IMR-90 (cell line): ENCODE data around the gene EBI3.

Experiments used
- CEBPB ChIP-seq: IDR thresholded peaks from 2 replicates; pipeline ENCODE4 v1.6.1; 2012; ENCODE audit warnings: low read depth, low read length, improper control_type of control experiment
- MAZ ChIP-seq: IDR thresholded peaks from 2 replicates; pipeline ENCODE4 v1.6.1; 2012; ENCODE audit warnings: low read depth, mild to moderate bottlenecking, low read length, improper control_type of control experiment, moderate library complexity, borderline replicate concordance
- POLR2A ChIP-seq: IDR thresholded peaks from 2 replicates; pipeline ENCODE4 v1.6.1; 2012; ENCODE audit warnings: mild to moderate bottlenecking, low read depth, low read length
- TF ChIP-seq, protein P1 (sequence below): conservative IDR thresholded peaks from 2 replicates; pipeline ENCODE4 v1.5.1; 2012; ENCODE audit warnings: mild to moderate bottlenecking, low read depth, low read length, improper control_type of control experiment

DNA sequence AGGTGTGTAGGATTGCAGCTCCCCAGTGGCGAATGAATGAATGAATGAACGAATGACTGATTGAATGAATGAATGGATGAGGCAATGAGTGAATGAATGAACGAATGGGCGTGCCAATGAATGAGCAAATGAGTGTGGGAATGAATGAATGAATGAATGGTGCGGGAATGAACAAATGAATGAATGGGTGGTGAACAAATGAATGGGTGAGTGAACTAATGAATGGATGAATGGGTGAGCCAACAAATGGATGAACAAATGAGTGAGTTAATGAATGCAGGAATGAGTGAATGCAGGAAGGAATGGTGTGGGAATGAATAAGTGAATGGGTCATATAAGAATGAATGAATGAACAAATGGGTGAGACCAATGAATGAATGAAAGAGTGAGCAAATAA is 32.1 kb upstream of the EBI3 start:
- TF ChIP-seq, protein P1, sequence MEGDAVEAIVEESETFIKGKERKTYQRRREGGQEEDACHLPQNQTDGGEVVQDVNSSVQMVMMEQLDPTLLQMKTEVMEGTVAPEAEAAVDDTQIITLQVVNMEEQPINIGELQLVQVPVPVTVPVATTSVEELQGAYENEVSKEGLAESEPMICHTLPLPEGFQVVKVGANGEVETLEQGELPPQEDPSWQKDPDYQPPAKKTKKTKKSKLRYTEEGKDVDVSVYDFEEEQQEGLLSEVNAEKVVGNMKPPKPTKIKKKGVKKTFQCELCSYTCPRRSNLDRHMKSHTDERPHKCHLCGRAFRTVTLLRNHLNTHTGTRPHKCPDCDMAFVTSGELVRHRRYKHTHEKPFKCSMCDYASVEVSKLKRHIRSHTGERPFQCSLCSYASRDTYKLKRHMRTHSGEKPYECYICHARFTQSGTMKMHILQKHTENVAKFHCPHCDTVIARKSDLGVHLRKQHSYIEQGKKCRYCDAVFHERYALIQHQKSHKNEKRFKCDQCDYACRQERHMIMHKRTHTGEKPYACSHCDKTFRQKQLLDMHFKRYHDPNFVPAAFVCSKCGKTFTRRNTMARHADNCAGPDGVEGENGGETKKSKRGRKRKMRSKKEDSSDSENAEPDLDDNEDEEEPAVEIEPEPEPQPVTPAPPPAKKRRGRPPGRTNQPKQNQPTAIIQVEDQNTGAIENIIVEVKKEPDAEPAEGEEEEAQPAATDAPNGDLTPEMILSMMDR, result no peak
- TF ChIP-seq MAZ (no peak), CEBPB (no peak), POLR2A (no peak)
